OCI-M1 (cell line): ENCODE data around the gene GLI3.

ENCODE experiments used
- DNase-seq: peaks from one replicate; lab custom pipeline; 2025; lab: John Stamatoyannopoulos, UW

GLI3 gene

GRCh38 chr7:42033480-42033879 is 203.5 kb downstream of the GLI3 start:
- no peak for DNase-seq

GRCh38 chr7:42029405-42029804 is 207.6 kb downstream of the GLI3 start:
- DNase-seq = no peak

DNA sequence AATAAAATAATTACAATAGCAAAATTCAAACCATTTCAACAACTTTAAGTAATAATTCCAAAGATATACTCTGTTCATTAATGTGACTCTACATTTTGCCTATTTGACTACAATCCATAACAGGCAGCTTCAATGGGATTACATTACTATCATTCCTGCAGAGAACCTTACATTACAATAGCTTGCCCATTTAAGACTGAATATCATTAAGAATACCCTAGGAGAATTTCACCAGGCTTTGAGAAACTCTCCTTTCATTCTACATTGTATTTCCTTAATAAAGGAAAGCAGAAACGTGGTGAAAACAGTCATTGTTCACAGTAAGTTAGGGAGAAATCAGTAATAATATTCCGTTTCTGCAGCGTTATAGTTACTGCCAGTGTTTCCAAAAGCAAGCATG is 209.5 kb downstream of the GLI3 start:
- no peak for DNase-seq

DNA sequence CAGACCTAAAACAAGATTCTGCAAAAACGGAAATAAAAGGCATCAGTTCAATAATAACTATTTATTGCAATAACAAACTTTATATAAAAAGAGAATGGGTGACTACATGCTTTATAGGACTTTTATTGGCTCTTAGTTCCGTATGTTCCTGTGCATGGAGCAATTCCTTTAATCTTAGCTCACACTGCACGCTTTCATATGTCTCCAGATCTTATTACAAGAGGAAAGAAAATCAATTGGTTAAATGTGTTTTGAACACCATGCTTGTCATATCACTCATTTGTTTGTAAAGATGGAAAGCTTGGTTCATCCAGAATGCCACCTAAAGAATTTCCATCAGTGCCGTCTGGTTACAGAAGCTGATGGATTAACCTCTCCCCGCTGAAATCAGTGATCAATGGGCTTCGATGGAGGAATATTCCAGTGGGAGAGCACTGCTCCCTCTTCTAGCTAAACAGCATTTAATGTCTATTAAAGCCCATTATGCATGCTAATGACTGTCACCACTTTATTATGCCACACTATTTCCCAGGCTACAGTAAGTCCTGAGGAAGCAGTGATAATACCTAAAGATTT is 210.3 kb downstream of the GLI3 start:
- no peak for DNase-seq

GRCh38 chr7:42025635-42026375 is 211.2 kb downstream of the GLI3 start:
- no peak for DNase-seq

DNA sequence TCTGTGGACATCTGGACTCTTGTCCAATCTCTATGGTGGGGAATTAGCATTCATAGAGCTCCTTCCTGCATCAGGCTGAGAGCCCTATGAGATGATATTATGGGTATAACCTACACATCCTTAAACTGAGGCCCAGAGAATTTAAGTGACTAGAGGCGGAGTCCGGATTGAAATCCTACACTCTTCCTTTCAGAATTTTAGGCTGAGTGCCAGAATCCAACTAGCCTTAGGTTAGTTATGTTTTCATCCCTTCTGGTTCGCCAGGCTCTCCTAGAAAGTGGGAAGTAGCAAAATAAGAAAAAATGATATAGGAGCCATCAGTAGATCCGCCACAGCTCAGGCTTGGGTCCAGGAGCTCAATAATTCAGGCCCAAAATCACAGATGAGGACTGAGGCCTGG is 212.5 kb downstream of the GLI3 start:
- DNase-seq = no peak

DNA sequence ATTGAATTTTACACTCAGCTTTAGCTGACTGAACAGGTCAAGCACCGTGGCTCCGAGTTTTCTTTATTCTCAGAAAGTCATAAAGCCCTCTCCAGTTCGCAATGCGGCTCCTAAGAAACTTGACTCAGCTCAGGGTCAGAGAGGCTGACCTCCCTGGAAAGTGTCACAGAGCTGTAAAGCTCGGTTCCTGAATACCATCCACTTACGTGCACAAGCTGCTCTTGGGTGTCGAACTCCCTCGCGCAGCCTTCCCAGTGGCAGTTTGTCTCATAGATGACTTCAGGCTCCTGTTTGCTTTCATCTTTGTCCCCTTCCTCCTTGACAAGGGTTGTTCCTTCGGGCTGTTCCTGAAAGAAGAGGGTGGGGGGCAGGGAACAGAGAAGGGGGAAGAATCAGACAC is 213.7 kb downstream of the GLI3 start:
- DNase-seq = no peak

DNA sequence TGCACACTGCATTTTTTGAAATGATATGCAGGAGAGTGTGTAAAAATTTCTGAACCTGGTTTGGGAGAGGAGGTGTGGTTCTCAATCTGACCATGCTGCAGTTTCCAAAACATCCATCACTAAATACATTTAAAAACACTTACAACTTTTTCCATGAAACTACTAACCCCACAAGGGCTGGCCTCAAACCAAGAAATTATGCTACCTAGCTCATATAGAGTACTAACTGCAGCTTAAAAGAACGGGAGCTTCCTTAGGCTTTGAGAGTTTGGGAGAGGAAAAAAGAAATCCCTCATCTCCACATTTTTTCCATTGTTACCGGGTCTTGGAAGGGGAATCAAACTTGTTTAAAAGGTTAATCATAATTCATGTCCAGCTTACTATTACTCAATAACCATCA is 214.2 kb downstream of the GLI3 start:
- DNase-seq = no peak

DNA sequence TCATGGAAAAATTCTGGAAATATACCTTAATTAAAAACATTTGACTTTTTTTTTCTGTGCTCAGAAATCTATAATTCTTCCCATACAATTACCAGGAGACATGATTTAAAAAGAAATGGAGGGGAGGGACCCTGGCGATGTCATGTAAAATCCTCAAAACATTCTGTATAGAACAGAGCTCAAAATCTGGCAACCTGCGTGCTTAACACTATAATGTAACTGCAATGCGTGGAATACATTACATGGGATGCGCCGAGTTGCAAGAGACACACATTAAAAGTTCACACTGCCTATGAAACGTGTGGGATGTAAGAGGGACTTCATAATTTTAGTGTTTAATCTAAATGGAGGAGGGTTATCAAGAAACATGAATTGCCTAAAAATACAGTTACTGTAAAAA is 215.0 kb downstream of the GLI3 start:
- no peak for DNase-seq

GRCh38 chr7:42021631-42022030 is 215.4 kb downstream of the GLI3 start:
- no peak for DNase-seq

GRCh38 chr7:42020061-42020460 is 216.9 kb downstream of the GLI3 start:
- DNase-seq = no peak

- DNase-seq = no peak
Observed at GRCh38 chr7:42017349-42017986, 219.5 kb downstream of the GLI3 start.

DNA sequence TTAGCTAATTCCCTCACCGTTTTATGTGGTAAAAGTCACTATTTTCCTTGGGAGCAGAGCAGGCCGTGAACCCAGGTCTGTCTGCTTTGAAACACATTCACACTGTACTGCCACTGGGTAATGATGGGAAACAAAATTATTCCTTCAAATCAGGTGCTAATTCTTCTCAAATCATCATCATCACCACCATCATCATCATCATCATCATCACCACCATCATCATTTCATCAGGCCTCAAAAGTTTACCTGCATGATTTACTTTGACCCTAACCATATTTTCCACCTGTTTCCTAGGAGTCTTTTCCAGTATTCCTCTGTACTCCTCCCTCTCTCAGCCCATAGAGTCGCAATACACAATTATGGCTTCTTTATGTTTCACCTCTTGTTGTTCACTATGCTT is 220.5 kb downstream of the GLI3 start:
- no peak for DNase-seq

DNA sequence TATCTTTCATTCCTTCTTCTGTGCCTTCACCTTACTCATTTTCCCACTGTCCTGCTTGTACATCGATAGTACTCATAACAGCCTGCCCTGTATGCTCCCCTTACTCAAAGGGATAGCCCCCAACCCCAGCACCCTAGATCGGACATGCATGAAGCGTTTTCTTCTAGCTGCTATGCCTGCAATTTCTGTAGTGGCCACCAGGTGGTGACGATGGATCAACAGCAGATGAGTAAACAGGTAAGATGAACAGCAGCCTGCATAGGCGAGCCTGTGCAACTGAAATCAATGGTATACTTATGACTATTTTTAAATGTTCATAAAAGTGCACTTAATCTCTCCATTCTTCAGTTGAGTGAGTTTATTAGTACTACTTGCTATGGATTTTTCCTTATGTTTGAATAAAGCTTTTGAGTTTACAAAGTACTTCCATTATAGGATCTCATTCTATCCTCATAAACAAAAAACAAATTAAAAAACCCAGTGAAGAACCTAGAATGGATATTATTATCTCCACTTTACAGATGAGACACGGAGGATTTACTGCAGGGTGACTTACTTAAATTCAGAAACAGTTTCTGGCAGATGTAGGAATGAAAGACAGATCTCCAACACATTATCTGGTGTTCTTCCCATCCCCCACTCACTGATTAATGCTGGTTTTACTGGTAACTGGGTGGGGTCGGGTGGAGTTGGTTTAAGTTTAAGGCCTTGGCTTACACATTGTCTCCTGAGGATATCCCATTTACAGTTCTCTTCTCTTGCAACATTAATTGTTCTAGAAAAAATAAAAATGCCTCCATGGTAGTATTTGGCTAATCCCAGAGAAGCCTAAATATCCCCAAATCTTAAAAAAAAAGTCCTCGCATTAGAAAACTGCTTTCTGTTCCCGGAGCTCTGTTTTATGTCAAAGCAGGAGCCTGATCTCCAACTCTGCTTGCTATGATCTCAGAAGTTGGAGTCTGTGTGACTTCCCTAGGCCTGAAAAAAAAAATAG is 222.1 kb downstream of the GLI3 start:
- DNase-seq = peak; percentile 54

DNA sequence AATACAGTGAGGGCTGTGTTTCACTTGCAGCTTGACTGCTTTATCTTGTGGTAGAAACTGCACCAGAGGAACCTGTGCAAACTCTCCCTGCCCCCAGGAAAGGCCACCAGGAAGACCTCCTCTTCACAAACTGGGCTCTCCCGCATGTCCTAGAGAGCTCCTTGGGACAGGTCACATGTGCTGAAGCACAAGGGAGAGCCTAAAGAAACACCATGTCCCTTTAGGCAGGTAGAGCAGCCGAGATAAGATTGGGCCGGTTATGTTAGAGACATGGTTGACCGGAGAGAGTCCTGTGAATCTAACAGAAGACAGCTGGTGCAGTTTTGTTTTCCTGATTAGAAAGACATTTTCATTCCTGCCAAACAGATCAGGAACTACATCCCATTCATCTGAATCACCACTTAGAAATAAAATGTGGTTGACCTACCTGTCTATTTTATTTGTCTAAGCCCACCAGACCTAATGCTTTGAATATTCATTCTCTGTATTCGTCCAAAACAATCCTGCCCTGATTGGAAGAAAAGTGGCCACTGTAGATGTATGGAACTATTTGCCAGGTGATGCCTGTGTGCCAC is 224.1 kb downstream of the GLI3 start:
- no peak for DNase-seq

DNA sequence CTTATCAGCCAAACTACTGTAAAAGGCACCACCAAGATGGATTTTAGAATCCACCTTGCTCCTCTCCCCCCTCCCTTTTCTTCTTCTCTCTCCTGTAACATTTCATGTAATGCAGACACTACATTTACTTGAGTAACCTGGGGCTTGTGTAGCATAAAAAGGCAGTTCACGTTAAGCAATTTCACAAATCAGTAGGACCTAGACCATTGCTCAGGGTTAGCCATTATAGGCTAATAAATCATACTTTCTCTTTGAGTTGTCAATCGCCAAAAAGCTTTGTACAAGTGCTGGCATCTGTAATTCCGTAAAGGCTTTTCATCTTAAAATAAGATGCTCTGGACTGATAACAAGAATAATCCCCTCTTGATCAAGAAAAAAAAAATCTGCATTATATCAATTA is 224.7 kb downstream of the GLI3 start:
- no peak for DNase-seq

DNA sequence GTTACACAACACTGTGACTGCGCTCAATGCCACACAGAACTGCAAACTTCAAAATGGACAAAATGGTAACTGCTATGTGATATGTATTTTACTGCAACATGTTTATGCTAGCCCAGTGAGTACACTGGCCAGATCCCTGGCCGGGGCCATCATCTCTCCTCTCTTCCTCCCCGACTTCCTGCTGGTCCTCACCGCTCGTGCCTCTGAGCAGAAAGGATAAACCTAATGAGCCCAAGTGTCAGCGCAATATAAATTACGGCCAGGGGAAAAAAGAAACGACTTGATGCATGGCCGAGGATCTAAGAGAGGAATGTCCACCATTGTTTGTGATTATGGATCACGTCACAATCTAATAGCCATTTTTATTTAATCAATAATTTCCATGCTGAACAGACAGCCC is 225.2 kb downstream of the GLI3 start:
- DNase-seq = no peak

- no peak for DNase-seq
Observed at GRCh38 chr7:42010751-42011150, 226.3 kb downstream of the GLI3 start.

- DNase-seq = no peak
Observed at GRCh38 chr7:42006801-42007513, 230.1 kb downstream of the GLI3 start.

- DNase-seq = no peak
Observed at GRCh38 chr7:42002654-42003053, 234.4 kb downstream of the GLI3 start.

GRCh38 chr7:41999736-42000283 is 237.2 kb downstream of the GLI3 start:
- DNase-seq = no peak
